K562 (cell line): ENCODE results near the gene KRT36.

Source experiments
- BACH1 ChIP-seq: fragments of 200-800 bp; sonication (Bioruptor generic); IDR thresholded peaks from 2 replicates; pipeline ENCODE4 v1.6.1; 2016; ENCODE audit warnings: missing genetic modification characterization, missing compliant biosample characterization
- E2F3 ChIP-seq: fragments of 250-450 bp; sonication (Bioruptor Pico); IDR thresholded peaks from 2 replicates; pipeline ENCODE4 v1.4.0; 2020; ENCODE audit warnings: mild to moderate bottlenecking
- ELF1 ChIP-seq: fragments of 200-800 bp; sonication (Bioruptor generic); IDR thresholded peaks from 2 replicates; pipeline ENCODE4 v1.6.1; 2016; ENCODE audit warnings: missing genetic modification characterization, missing compliant biosample characterization
- EP300 ChIP-seq: IDR thresholded peaks from 2 replicates; pipeline ENCODE4 v1.6.1; 2012; ENCODE audit warnings: low read length, improper control_type of control experiment
- POLR2AphosphoS5 ChIP-seq: IDR thresholded peaks from 2 replicates; pipeline ENCODE4 v1.6.1; 2011; ENCODE audit warnings: mild to moderate bottlenecking, low read depth, low read length, moderate library complexity; ENCODE audit not compliant: control insufficient read depth, insufficient read depth
- RAD21 ChIP-seq, 2 experiments: fragments of 250-450 bp in 1 of 2; fragments of 450-650 bp in 1 of 2; sonication (Bioruptor Pico) in 1 of 2; formaldehyde crosslinking in 1 of 2; IDR thresholded peaks in 1 of 2; conservative IDR thresholded peaks in 1 of 2; 2 replicates each; pipeline versions ENCODE4 v1.4.0 to v1.8.0; 2020 to 2022; ENCODE audit warnings: mild to moderate bottlenecking in 2 of 2, moderate library complexity in 1 of 2
- RFX5 ChIP-seq: IDR thresholded peaks from 2 replicates; pipeline ENCODE4 v1.6.1; 2011; ENCODE audit warnings: low read depth, mild to moderate bottlenecking, improper control_type of control experiment, low read length
- SIN3B ChIP-seq: fragments of 450-650 bp; IDR thresholded peaks from 2 replicates; pipeline ENCODE4 v1.6.1; 2017; ENCODE audit warnings: low read depth, mild to moderate bottlenecking, moderate library complexity
- U2AF1 ChIP-seq: fragments of 200-400 bp; formaldehyde crosslinking; optimal IDR thresholded peaks from 2 replicates; pipeline ENCODE3; 2017; ENCODE audit warnings: mild to moderate bottlenecking, low read depth, low read length, moderate library complexity
- ZNF785 ChIP-seq: fragments of 250-450 bp; sonication (Bioruptor Pico); IDR thresholded peaks from 2 replicates; pipeline ENCODE4 v1.4.0; 2020; ENCODE audit warnings: mild to moderate bottlenecking
- TF ChIP-seq, protein P1 (sequence below): IDR thresholded peaks from 3 replicates; pipeline ENCODE4 v1.6.1; 2011; ENCODE audit warnings: borderline replicate concordance, mild to moderate bottlenecking, moderate library complexity; ENCODE audit not compliant: insufficient read length; ENCODE audit errors: extremely low read depth
- TF ChIP-seq, protein P2 (sequence below), 2 experiments: fragments of 450-650 bp; formaldehyde crosslinking in 1 of 2; IDR thresholded peaks; 2 replicates each; pipeline versions ENCODE4 v1.4.0 to v1.6.1; 2014 to 2020; ENCODE audit warnings: mild to moderate bottlenecking in 2 of 2, borderline replicate concordance in 1 of 2, low read depth in 1 of 2

DNA sequence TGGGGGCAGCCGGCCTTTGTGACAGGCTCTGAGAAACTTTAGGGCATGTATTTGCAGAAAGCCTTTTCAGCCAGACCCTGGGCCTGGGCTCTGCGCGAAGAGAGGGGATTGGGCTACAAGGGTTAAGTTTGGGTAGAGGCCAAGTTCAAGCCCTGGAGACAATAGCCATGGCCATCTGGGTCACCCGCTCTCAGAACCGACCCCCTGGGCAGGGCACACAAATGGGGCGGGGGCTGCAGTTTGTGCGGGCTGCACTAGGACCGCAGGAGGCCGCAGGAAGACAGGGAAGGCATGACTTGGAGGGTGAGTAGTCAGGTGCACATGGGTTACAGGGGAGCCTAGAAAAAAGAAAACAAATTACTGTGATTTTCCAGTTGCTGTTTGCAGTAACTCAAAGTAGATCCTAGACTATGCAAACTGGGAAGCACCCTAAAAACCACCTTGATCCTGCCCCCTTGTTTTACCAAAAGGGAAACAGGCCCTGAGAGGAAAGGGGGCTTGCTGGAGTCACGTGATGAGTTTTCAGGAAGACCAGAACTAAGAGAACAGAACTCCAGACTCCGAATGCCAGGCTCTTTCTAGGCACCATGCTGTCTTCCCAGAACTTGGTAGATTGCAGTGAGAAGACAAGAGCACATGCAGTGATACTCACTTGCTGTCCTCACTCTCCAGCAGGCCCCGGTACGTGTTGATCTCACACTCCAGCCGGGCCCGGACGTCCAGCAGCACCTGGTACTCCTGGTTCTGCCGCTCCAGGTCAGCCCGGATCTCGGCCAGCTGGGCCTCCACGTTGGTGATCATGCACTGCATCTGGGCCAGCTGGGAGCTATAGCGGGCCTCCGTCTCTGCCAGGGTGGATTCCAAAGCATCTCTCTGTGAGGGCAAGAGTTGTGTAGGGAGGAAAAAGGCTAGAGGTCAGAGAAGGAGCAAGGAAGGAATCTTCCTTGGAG lies 12.6 kb downstream of the KRT36 start:
- TF ChIP-seq RAD21 (CRISPR knock-in tag; conservative IDR thresholded peaks at IDR 0.05 in 1 of 2, IDR thresholded peaks at IDR 0.05 in 1 of 2), result no peak
- no peak for TF ChIP-seq POLR2AphosphoS5
- no peak for TF ChIP-seq E2F3
- TF ChIP-seq BACH1 (tag), result no peak
- TF ChIP-seq, protein P1, sequence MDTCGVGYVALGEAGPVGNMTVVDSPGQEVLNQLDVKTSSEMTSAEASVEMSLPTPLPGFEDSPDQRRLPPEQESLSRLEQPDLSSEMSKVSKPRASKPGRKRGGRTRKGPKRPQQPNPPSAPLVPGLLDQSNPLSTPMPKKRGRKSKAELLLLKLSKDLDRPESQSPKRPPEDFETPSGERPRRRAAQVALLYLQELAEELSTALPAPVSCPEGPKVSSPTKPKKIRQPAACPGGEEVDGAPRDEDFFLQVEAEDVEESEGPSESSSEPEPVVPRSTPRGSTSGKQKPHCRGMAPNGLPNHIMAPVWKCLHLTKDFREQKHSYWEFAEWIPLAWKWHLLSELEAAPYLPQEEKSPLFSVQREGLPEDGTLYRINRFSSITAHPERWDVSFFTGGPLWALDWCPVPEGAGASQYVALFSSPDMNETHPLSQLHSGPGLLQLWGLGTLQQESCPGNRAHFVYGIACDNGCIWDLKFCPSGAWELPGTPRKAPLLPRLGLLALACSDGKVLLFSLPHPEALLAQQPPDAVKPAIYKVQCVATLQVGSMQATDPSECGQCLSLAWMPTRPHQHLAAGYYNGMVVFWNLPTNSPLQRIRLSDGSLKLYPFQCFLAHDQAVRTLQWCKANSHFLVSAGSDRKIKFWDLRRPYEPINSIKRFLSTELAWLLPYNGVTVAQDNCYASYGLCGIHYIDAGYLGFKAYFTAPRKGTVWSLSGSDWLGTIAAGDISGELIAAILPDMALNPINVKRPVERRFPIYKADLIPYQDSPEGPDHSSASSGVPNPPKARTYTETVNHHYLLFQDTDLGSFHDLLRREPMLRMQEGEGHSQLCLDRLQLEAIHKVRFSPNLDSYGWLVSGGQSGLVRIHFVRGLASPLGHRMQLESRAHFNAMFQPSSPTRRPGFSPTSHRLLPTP, result no peak
- no peak for TF ChIP-seq SIN3B
- TF ChIP-seq, protein P2, sequence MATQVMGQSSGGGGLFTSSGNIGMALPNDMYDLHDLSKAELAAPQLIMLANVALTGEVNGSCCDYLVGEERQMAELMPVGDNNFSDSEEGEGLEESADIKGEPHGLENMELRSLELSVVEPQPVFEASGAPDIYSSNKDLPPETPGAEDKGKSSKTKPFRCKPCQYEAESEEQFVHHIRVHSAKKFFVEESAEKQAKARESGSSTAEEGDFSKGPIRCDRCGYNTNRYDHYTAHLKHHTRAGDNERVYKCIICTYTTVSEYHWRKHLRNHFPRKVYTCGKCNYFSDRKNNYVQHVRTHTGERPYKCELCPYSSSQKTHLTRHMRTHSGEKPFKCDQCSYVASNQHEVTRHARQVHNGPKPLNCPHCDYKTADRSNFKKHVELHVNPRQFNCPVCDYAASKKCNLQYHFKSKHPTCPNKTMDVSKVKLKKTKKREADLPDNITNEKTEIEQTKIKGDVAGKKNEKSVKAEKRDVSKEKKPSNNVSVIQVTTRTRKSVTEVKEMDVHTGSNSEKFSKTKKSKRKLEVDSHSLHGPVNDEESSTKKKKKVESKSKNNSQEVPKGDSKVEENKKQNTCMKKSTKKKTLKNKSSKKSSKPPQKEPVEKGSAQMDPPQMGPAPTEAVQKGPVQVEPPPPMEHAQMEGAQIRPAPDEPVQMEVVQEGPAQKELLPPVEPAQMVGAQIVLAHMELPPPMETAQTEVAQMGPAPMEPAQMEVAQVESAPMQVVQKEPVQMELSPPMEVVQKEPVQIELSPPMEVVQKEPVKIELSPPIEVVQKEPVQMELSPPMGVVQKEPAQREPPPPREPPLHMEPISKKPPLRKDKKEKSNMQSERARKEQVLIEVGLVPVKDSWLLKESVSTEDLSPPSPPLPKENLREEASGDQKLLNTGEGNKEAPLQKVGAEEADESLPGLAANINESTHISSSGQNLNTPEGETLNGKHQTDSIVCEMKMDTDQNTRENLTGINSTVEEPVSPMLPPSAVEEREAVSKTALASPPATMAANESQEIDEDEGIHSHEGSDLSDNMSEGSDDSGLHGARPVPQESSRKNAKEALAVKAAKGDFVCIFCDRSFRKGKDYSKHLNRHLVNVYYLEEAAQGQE (IDR thresholded peaks at IDR 0.05; ENCODE audit: borderline replicate concordance), result no peak
- TF ChIP-seq, protein P2 (CRISPR knock-in tag; IDR thresholded peaks at IDR 0.05; ENCODE audit: low read depth), result no peak
- TF ChIP-seq EP300, result no peak
- TF ChIP-seq RFX5, result no peak
- no peak for TF ChIP-seq ELF1 (tag)
- TF ChIP-seq U2AF1, result no peak
- TF ChIP-seq ZNF785 (CRISPR knock-in tag), result no peak
